Natural killer cell (primary cell): ENCODE results near the gene CCDC28A. TPM values are rescaled to one million over a fixed set of nuclear protein-coding genes. Genes with fewer than 3 reads are reported as not detected.

Experiments
- ATAC-seq, 3 donors: fragments of 150-1000 bp in 2 of 3; fragments of 200-7000 bp in 1 of 3; cut with Tn5 transposase; 1 replicate in 1 of 3; 2 replicates in 2 of 3; pipeline ENCODE4 v1.10.0; 2021; ENCODE audit warnings: mild to moderate bottlenecking in 2 of 3, moderate library complexity in 2 of 3
- DNase-seq, 2 donors: peaks; one replicate each; pipeline versions ENCODE4 v3.0.0 to v3.0.0-alpha.2; 2013 to 2021; ENCODE audit warnings: mixed read lengths in 1 of 2
- H3K27ac ChIP-seq: one replicate; pipeline ENCODE4 v1.5.1; 2013; ENCODE audit warnings: mild to moderate bottlenecking, low read length
- H3K27me3 ChIP-seq: one replicate; pipeline ENCODE4 v1.6.1; 2013; ENCODE audit warnings: low read length; ENCODE audit not compliant: control insufficient read depth, insufficient read depth
- H3K36me3 ChIP-seq: one replicate; pipeline ENCODE4 v1.6.1; 2013; ENCODE audit warnings: low read length; ENCODE audit not compliant: control insufficient read depth, insufficient read depth
- H3K4me1 ChIP-seq: one replicate; pipeline ENCODE4 v1.6.1; 2013; ENCODE audit warnings: low read length; ENCODE audit not compliant: control insufficient read depth, insufficient read depth
- H3K4me3 ChIP-seq: one replicate; pipeline ENCODE4 v1.5.1; 2013; ENCODE audit warnings: low read length
- H3K9me3 ChIP-seq: one replicate; pipeline ENCODE4 v1.6.1; 2013; ENCODE audit warnings: low read length; ENCODE audit not compliant: control insufficient read depth, insufficient read depth
- H3K27ac Mint-ChIP-seq, 2 donors: one replicate each; pipeline ENCODE4 v1.8.0; 2022; ENCODE audit warnings: mild to moderate bottlenecking in 2 of 2, mixed read lengths in 2 of 2, moderate library complexity in 1 of 2
- H3K27me3 Mint-ChIP-seq, 2 donors: one replicate each; pipeline ENCODE4 v1.8.0; 2022; ENCODE audit warnings: low read depth in 2 of 2, mixed read lengths in 2 of 2
- H3K36me3 Mint-ChIP-seq: one replicate; pipeline ENCODE4 v1.8.0; 2022; ENCODE audit warnings: mixed read lengths
- H3K4me1 Mint-ChIP-seq, 2 donors: one replicate each; pipeline ENCODE4 v1.8.0; 2022; ENCODE audit warnings: mixed read lengths in 2 of 2
- H3K4me3 Mint-ChIP-seq: one replicate; pipeline ENCODE4 v1.8.0; 2022; ENCODE audit warnings: mild to moderate bottlenecking, moderate library complexity, mixed read lengths
- H3K9me3 Mint-ChIP-seq, 2 donors: one replicate each; pipeline ENCODE4 v1.8.0; 2022; ENCODE audit warnings: mixed read lengths in 2 of 2
- CTCF ChIP-seq: fragments of 200-600 bp; IDR thresholded peaks from one replicate; pipeline ENCODE4 v1.8.0; 2022; ENCODE audit warnings: antibody characterized with exemption
- WGBS: methylation state at CpG from one replicate; pipeline ENCODE4 v1.1.7; 2013; ENCODE audit warnings: missing lambda C conversion rate; ENCODE audit not compliant: insufficient coverage; 5-methylcytosine and 5-hydroxymethylcytosine counted together
- intact Hi-C: fragments of 100-400 bp; cut with micrococcal nuclease; formaldehyde crosslinking; loops from one replicate; pipeline ENCODE4 v1.14.2; 2022
- total RNA-seq, 4 donors: library from RNA; stranded (reverse); fragments of 120-200 nt in 1 of 4; gene quantifications; one replicate each; pipeline versions ENCODE4 v1.2.3 to v1.2.4, GENCODE V29; 2013 to 2022

CCDC28A gene
- total RNA-seq, 3 donors from 2014 or later (not counting 1 experiment from before 2014, with no cell fraction given), result 22.2 to 25.4 (median 24.3) TPM

- H3K36me3 Mint-ChIP-seq, result no peaks in the 10 kb centered on the region
- H3K9me3 Mint-ChIP-seq, result no peaks in the 10 kb centered on the region
- ATAC-seq (no peak), DNase-seq (no peak)
- H3K27ac ChIP-seq, result no peak overlapping the region
- TF ChIP-seq CTCF, result no peak
- H3K27me3 ChIP-seq, result no peaks in the 10 kb centered on the region
- H3K4me3 ChIP-seq, result no peak overlapping the region
- no peaks in the 10 kb centered on the region for H3K27me3 Mint-ChIP-seq
- H3K9me3 ChIP-seq, result no peaks in the 10 kb centered on the region
- no peaks in the 10 kb centered on the region for H3K36me3 ChIP-seq
- intact Hi-C loops, result no loop called here
- 84% methylated on average over 2 of the region's 4 CpGs for WGBS
- H3K27ac Mint-ChIP-seq, result no peak overlapping the region
- no peak overlapping the region for H3K4me3 Mint-ChIP-seq
- H3K4me1 ChIP-seq, result no peaks in the 10 kb centered on the region
- H3K4me1 Mint-ChIP-seq, result no peaks in the 10 kb centered on the region
Measured at GRCh38 chr6:138833816-138834539, 60.4 kb downstream of the CCDC28A start.

GRCh38 chr6:138837246-138837645 lies 63.7 kb downstream of the CCDC28A start:
- Histone ChIP-seq H3K4me3 (no peak overlapping the region), H3K27me3 (no peaks in the 10 kb centered on the region), H3K27ac (no peak overlapping the region), H3K36me3 (no peaks in the 10 kb centered on the region), H3K4me1 (no peaks in the 10 kb centered on the region), H3K9me3 (no peaks in the 10 kb centered on the region)
- no peaks in the 10 kb centered on the region for H3K27me3 Mint-ChIP-seq
- no peak overlapping the region for H3K4me3 Mint-ChIP-seq
- H3K4me1 Mint-ChIP-seq, result no peaks in the 10 kb centered on the region
- H3K9me3 Mint-ChIP-seq, result no peaks in the 10 kb centered on the region
- intact Hi-C loops, result no loop called here
- WGBS, result 89% methylated on average over 5 of the region's 6 CpGs
- ATAC-seq (no peak), DNase-seq (no peak)
- no peaks in the 10 kb centered on the region for H3K36me3 Mint-ChIP-seq
- H3K27ac Mint-ChIP-seq, result no peak overlapping the region
- no peak for TF ChIP-seq CTCF

Other genes with a start within 250 kb of the CCDC28A start
- gene ECT2L, start 22.3 kb downstream of the CCDC28A start, total RNA-seq, result under 1 TPM in 1 of 3 donors, not detected in 2; 0.12 TPM
- gene REPS1, start 214.5 kb downstream of the CCDC28A start, total RNA-seq, result 10 to 100 TPM; 59.9 to 80.4 (median 66.4) TPM